ENCODE data around the gene HBS1L. TPM values are rescaled to one million over a fixed set of nuclear protein-coding genes. Genes with fewer than 3 reads are reported as not detected.

HBS1L gene
- polyA plus RNA-seq, 3 donors: 16.0 to 48.9 (median 36.3) TPM

DNA sequence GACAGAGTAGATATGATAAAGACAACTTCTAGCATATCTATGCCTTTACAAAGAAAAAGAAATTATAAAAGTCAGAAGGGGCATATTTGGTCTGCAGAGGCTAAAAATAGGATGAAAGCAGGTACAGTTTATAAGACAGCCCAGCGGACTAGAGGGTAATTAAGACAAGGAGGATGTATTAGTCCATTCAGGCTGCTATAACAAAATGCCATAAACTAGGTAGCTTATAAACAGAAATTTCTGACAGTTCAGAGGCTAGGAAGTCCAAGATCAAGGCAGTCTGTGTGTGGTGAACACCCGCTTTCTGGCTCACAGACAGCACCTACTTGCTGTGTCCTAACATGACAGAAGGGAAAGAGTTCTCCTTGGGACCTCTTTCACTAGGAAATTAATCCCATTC is 5.7 kb downstream of the HBS1L start:
- Mint-ChIP-seq H3K9me3 (no peaks in the 10 kb centered on the region), H3K36me3 (peaks cover 28 to 29% of the 10 kb centered on the region in 2 donors), H3K27me3 (ENCODE audit: low read depth in 3 of 3) (no peaks in the 10 kb centered on the region), H3K27ac (peak overlapping the region in 1 of 7 donors; percentile 1), H3K4me1 (peaks cover 40% of the 10 kb centered on the region), H3K4me3 (no peak overlapping the region)
- no peak for DNase-seq
- H3K9ac ChIP-seq (ENCODE audit: insufficient read depth, low read length, poor library complexity, severe bottlenecking): no peak overlapping the region
- H3K4me3 ChIP-seq (replicated peaks in 1 of 3; ENCODE audit: low read depth in 2 of 3, low read length in 3 of 3): no peak overlapping the region
- no peak overlapping the region for H2AFZ ChIP-seq (ENCODE audit: insufficient read depth, low read depth, low read length, poor library complexity, severe bottlenecking)
- peaks cover 100% of the 10 kb centered on the region for H3K79me2 ChIP-seq (ENCODE audit: insufficient read depth, low read length)
- no peaks in the 10 kb centered on the region for H3K9me3 ChIP-seq (replicated peaks in 1 of 2; ENCODE audit: control insufficient read depth in 1 of 2, insufficient read depth in 1 of 2, low read length in 2 of 2)
- no CpG with 5 or more reads among the region's 2 CpGs for WGBS (ENCODE audit: insufficient coverage)
- H3K27ac ChIP-seq (ENCODE audit: low read depth in 1 of 2, low read length in 2 of 2): no peak overlapping the region
- H4K20me1 ChIP-seq (ENCODE audit: insufficient read depth, low read length): peaks cover 47% of the 10 kb centered on the region
- no peaks in the 10 kb centered on the region for H3K27me3 ChIP-seq (ENCODE audit: control insufficient read depth in 2 of 2, insufficient read depth in 2 of 2, low read length in 2 of 2)
- no peak overlapping the region for H3K4me2 ChIP-seq (replicated peaks; ENCODE audit: extremely low read depth, low read length, poor library complexity, severe bottlenecking)
- intact Hi-C loops (cut with micrococcal nuclease): no loop called here
- TF ChIP-seq, protein P1, sequence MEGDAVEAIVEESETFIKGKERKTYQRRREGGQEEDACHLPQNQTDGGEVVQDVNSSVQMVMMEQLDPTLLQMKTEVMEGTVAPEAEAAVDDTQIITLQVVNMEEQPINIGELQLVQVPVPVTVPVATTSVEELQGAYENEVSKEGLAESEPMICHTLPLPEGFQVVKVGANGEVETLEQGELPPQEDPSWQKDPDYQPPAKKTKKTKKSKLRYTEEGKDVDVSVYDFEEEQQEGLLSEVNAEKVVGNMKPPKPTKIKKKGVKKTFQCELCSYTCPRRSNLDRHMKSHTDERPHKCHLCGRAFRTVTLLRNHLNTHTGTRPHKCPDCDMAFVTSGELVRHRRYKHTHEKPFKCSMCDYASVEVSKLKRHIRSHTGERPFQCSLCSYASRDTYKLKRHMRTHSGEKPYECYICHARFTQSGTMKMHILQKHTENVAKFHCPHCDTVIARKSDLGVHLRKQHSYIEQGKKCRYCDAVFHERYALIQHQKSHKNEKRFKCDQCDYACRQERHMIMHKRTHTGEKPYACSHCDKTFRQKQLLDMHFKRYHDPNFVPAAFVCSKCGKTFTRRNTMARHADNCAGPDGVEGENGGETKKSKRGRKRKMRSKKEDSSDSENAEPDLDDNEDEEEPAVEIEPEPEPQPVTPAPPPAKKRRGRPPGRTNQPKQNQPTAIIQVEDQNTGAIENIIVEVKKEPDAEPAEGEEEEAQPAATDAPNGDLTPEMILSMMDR (IDR thresholded peaks at IDR 0.05): no peak
- H3K36me3 ChIP-seq (replicated peaks in 1 of 2; ENCODE audit: control insufficient read depth in 1 of 2, insufficient read depth in 2 of 2, low read length in 2 of 2): peaks cover 21 to 33% of the 10 kb centered on the region in 2 donors
- H3K4me1 ChIP-seq (ENCODE audit: control insufficient read depth in 1 of 2, insufficient read depth in 2 of 2, low read length in 2 of 2): peaks cover 18 to 28% of the 10 kb centered on the region in 2 donors

DNA sequence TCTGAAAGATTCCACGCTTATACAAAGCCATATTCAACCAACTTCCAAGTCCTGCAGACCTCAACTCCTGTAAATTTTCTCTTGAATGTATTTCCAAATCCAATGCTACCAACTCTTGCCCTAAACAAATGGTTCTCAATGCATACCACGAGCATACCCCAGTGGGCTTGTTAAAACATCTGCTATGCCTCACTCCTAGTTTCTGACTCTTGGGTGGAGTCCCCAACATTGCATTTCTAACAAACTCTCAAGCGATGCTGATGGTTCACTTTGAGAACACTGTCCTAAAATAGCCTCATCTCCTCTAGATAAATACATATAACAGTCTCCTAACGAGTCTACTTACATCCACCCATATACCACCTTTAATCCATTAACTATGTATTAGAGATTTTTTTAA is 7.3 kb downstream of the HBS1L start:
- Mint-ChIP-seq H3K27me3 (ENCODE audit: low read depth in 3 of 3) (no peaks in the 10 kb centered on the region), H3K27ac (peak overlapping the region in 1 of 7 donors; percentile 30), H3K36me3 (peaks cover 29 to 31% of the 10 kb centered on the region in 2 donors), H3K4me3 (no peak overlapping the region), H3K4me1 (peaks cover 34% of the 10 kb centered on the region), H3K9me3 (no peaks in the 10 kb centered on the region)
- DNase-seq: no peak
- no peak overlapping the region for H2AFZ ChIP-seq (ENCODE audit: insufficient read depth, low read depth, low read length, poor library complexity, severe bottlenecking)
- peaks cover 10 to 19% of the 10 kb centered on the region in 2 donors for H3K4me1 ChIP-seq (ENCODE audit: control insufficient read depth in 1 of 2, insufficient read depth in 2 of 2, low read length in 2 of 2)
- peaks cover 22 to 35% of the 10 kb centered on the region in 2 donors for H3K36me3 ChIP-seq (replicated peaks in 1 of 2; ENCODE audit: control insufficient read depth in 1 of 2, insufficient read depth in 2 of 2, low read length in 2 of 2)
- H3K9ac ChIP-seq (ENCODE audit: insufficient read depth, low read length, poor library complexity, severe bottlenecking): no peak overlapping the region
- peaks cover 62% of the 10 kb centered on the region for H4K20me1 ChIP-seq (ENCODE audit: insufficient read depth, low read length)
- no peaks in the 10 kb centered on the region for H3K27me3 ChIP-seq (ENCODE audit: control insufficient read depth in 2 of 2, insufficient read depth in 2 of 2, low read length in 2 of 2)
- no peaks in the 10 kb centered on the region for H3K9me3 ChIP-seq (replicated peaks in 1 of 2; ENCODE audit: control insufficient read depth in 1 of 2, insufficient read depth in 1 of 2, low read length in 2 of 2)
- TF ChIP-seq, protein P1 (IDR thresholded peaks at IDR 0.05): no peak
- intact Hi-C loops (cut with micrococcal nuclease): no loop called here
- peaks cover 100% of the 10 kb centered on the region for H3K79me2 ChIP-seq (ENCODE audit: insufficient read depth, low read length)
- no peak overlapping the region for H3K4me3 ChIP-seq (replicated peaks in 1 of 3; ENCODE audit: low read depth in 2 of 3, low read length in 3 of 3)
- no peak overlapping the region for H3K4me2 ChIP-seq (replicated peaks; ENCODE audit: extremely low read depth, low read length, poor library complexity, severe bottlenecking)
- WGBS (ENCODE audit: insufficient coverage): 100% methylated on average over 2 of the region's 4 CpGs
- H3K27ac ChIP-seq (ENCODE audit: low read depth in 1 of 2, low read length in 2 of 2): no peak overlapping the region
